Astrocyte of the cerebellum (primary cell): ENCODE measurements around the gene BACE2.

Experiments
- DNase-seq: peaks from one replicate; pipeline ENCODE4 v3.0.0-alpha.2; 2011; ENCODE audit warnings: low read depth
- H3K4me3 ChIP-seq: 2 replicates; pipeline ENCODE4 v1.5.1; 2011; ENCODE audit warnings: mild to moderate bottlenecking, low read depth, low read length, moderate library complexity
- CTCF ChIP-seq: IDR thresholded peaks from 2 replicates; pipeline ENCODE4 v1.5.1; 2012; ENCODE audit warnings: low read length, low read depth, moderate library complexity, mild to moderate bottlenecking; ENCODE audit errors: missing control alignments
- in situ Hi-C: cut with HindIII; loops from 2 replicates; pipeline ENCODE4 v1.10.0; 2017; ENCODE audit warnings: low sequenced_read_pairs

Gene BACE2

DNA sequence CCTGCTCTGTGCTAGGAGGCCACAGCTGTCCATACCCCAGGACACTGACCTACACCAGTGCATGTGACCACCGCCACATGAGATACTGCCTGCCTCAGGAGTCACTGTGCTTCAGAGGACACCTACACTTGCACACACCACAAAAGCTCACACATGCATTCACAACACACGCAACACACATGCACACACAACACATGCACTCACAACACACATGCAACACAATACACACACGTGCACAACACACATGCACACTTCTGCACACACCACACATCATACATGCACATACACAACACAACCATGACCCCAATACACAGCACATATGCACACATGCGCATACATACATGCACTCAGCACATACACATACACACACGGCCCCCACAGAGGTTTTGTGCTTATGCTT lies 28.7 kb upstream of the BACE2 start:
- in situ Hi-C loops, result no loop called here
- no peak for DNase-seq
- H3K4me3 ChIP-seq, result no peak overlapping the region
- TF ChIP-seq CTCF, result no peak

DNA sequence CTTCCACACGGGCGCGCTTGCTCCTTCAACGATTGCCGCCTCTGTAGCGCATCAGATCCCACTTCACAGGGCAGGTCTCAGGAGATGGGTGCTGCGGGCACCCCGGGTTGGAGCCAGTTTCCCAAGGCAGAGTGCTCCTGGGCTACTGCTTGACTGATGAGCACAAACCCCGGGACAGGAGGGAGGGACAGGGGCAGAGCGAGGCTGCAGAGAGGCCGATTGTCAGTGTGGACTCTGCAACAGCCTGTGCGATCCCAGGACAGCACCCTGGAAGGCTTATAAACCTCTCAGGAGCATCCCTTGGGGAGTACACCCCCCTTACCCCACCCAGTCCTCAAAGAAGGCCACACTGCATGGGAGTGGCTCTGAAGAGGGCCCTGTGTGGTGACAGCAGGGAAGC lies 28.0 kb upstream of the BACE2 start:
- H3K4me3 ChIP-seq, result no peak overlapping the region
- TF ChIP-seq CTCF, result no peak
- DNase-seq, result no peak
- in situ Hi-C loops, result no loop called here

DNA sequence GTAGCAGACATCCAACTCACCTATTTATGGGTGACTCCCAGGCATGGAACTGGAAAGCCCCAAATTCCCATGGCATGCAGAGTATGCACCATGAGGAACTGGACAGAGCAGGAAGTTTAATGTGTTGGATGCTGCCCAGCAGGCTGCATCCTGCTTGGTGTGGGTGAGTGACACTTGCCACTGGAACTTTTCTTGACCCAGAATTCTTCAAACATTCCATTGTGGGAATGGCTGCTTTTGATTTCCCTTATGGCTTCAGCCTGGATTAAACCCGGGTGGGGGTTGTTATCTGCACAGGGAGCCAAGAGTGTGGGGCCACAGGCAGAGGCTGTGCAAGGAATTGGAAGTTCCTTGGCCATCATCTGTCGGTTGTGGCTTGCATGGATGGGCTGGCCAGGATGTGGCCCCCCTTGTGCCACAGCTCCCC lies 26.9 kb upstream of the BACE2 start:
- TF ChIP-seq CTCF, result no peak
- no peak overlapping the region for H3K4me3 ChIP-seq
- in situ Hi-C loops, result no loop called here
- DNase-seq, result peak; percentile 55

GRCh38 chr21:41142051-41142795 lies 25.7 kb upstream of the BACE2 start:
- in situ Hi-C loops, result no loop called here
- no peak overlapping the region for H3K4me3 ChIP-seq
- DNase-seq, result peak; percentile 93
- no peak for TF ChIP-seq CTCF

DNA sequence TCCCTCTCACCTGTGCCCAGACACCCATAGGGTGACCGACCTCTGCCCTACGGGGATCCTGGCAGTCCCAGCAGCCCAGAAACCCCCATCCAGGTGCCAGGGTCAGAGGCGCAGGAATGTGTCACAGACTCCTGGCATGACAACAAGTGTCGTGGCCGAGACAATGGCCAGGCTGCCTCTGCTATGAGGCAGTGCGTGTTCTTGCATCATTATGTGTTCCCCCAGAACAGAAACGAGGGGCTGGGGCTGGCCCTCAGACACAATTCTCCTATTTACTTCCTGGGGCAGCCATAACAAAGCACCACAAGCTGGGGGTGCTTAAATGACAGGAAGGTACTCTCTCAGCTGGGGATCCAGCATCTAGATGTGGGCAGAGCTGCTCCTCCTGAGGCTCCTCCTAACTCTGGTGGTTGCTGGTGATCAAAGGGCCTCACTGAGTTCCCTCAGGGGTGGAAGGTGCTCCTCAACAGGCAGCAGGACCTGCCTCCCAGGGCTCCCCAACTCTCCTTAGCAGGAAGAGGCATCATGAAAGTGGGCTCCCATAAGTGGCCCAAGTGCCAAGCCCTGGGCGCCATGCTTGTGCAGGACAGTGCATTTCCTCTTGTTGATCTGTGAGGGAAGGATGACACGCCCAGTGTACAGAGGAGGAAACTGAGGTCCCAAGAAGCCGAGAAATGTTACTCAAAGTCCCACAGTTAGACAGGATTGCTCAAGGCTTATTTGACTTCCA lies 24.2 kb upstream of the BACE2 start:
- in situ Hi-C loops, result no loop called here
- H3K4me3 ChIP-seq, result no peak overlapping the region
- no peak for DNase-seq
- no peak for TF ChIP-seq CTCF

GRCh38 chr21:41147096-41147978 lies 20.6 kb upstream of the BACE2 start:
- in situ Hi-C loops, result no loop called here
- DNase-seq, result no peak
- TF ChIP-seq CTCF, result no peak
- no peak overlapping the region for H3K4me3 ChIP-seq
